Fibroblast of upper back skin (primary cell): ENCODE results near the gene CISD1.

ENCODE experiments used
- DNase-seq: peaks from one replicate; pipeline ENCODE4 v3.0.0-alpha.2; 2013

Gene CISD1

DNA sequence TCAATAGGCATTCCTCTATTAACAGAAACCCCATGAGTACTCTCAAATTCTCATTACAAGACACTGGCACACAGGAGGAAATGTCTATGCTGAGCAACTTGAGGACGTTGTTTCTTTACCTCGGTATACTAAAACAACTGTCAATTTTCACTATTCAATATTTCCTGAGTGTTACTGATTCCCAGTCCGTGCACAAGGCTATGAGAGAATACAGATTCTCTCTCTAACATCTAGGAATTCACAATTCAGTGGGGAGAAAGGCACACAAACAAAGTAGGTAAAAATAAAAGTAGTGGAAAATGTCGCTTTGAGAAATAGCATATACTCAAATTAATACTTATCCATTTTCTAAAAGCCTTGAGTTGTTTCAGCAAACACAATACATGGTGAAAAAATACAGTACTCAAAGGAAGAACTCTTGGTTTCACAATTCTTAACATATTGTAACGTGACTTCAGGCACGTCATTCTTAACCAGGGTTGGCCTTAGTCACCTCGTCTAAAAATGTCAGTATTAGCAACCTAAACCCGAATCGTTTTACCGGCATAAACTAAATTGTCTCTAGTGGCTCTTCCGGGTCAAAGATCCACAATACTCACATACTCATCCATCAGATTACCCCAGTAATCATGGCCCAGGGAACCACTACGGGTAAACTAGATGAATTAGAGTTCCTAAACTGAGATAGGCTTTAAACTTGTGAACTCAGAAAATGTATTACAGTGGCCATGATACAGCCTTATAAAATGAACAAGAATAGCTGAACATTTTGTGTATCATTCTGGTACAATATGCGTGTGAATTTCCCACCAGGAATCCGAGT is 2.7 kb upstream of the CISD1 start:
- peak; percentile 51 for DNase-seq

DNA sequence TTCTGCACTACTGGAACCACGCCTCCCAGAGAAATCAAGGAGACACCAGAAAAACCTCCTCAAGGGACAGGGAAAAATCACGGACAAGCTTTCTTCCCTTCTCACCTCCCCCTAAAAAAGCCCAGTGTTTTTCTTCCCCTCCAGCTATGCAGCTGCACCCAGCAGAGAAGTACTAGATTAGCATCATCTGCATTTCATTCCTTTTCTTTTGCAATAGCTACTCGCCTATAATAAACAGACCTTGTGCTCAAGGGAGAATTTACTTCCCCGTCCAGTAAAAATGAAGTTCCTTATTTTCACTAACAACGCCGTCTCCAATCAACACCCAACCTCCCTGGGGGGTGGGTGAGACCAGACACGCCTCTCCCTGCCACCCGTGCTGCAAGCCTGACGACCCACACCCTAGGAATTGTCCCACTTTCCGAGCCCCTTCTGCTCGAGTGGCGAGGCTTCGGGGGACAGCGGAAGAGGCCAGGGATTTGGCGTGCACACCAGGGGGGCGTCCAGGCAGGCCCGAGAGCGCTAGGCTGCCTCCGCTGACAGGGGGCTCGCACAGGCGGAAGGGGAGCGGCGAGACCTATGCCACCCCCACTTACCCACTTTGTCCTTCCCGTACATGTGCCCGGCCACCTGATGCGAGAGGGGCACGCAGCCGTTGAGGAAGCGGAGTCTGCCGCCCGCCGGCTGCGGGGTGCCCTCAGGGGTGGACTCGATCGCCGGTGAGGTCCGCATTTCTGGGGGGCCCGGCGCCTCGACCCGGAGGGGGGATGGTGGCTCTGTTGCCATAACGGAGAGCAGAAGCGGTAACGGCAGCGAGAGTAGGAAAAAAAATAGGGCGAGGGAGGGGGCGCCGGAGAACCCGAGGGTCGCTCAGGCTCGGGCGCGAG is 1.9 kb upstream of the CISD1 start:
- peak; percentile 38 for DNase-seq

DNA sequence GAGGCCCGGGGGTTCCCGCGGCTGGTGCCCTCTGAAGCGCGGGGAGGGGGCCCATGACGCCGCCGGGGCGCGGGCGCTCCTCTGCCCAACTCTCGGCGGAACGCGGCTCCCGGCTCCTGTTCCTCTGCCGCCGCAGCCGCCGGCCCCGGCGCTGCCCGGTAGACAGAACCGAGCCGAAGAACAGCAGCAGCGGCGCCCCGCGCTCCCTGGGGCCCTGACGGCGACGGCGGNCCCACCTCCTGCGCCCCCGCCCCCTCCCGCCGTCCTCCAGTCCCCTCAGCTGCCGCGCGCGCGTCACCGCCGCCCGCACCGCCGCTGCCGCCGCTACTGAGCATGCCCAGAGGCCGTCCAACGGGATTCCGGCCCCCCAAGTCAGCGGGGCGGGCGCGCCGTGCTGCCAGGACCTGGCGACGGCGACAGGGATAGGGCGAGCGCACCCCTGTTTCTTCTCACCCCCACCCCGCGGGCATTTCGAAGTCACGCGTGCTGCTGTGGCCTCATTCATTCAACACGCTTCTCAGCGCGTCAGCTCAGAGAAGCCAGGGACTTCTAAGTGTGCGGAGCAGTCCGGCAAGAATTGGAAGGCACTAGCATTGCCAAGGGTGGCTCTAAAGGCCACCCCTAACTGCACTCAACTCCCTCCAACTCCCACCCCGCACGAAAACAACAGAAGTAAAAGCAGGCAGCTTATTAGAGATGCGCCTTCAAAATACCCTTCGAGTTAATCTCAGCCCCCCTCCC is 1.1 kb upstream of the CISD1 start, which contains the start of gene IPMK:
Gene IPMK, minus strand, starts transcription at position 182 of the 741 bp plus-strand sequence. CDS start 283 bp downstream, outside the sequence.
- DNase-seq = peak; percentile 86

DNA sequence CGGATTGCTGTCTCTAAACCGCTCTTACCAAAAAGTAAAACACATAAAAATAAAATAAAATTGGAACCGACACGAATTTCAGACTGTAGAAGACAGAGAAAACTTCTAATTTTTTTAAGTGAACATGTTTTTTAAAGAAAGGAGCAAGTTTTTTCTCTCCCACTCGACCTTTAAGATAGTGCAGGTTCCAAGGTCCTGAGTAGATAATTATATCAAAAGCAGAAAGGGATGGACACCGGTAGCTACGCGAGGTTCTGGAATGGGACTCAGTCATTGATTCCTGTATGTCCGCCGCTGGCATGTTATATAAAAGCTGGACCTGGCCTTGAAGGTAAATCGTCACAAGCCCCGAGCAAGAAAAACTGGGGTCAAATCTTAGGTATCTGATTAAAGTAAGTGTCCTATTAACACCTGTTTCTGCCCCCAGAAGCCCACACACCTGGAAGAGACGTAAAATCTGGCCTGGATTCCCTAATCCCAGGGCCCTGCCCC is 462 bp upstream of the CISD1 start:
- no peak for DNase-seq

DNA sequence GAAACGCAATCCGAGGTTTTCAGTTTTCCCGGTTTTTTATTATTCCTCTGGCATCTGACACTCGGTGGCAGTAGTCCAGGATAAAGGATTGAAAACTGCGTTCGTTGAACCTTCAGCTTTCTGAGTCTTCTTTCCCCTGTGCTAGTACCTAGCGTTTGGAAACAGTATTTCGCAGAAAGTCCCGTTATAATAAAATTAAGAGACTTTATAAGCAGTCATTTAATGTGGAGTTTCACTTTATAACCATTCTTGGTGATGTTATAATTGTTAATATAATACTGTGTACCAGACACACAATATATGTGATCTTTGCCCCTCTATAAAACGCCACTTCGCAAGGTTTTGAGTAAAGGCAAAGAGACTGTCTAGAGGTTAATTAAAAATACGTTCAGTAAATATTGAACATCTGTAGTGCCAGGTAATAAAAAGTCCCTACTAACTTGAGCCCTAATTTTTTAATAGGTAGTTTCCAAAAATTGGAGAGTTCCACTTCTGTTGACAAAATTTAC is 874 bp downstream of the CISD1 start:
- no peak for DNase-seq

DNA sequence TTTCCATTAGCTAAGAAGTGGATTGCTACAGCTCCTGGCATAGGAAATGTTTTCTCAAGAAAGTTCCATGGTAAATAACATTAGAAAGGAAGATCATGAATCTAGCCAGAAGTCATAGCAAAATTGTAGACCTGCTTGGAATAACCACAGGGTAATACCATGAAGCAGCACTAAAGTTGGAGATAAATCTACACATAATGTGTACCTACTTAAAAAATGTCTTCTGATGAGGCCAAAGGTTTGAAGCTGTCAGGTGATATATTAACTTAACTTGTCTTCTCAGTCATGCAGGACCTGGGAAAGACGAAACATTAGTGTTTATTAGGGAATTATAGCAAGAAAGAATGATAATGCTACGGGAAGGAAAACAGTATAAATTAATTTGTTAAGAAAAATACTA is 6.3 kb downstream of the CISD1 start:
- no peak for DNase-seq

DNA sequence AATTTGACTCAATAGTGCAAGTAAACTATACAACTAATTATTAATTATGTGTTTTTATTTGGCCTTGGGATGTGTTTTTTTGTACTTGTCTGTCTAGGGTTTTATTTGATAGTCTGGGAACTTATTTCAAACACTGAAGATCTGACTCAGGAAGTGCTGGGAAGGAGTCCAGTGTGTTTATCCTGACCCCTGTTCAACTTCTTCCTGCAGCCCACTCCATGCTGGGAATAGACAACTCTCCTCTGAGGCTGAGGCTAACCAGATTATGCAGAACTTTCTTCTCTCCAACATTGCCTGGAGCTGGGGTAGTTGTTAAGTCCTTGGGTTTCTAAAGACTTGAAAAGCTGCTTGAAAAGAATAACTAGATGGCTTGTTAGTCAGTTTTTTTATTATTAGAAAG is 6.9 kb downstream of the CISD1 start:
- DNase-seq = peak; percentile 34

DNA sequence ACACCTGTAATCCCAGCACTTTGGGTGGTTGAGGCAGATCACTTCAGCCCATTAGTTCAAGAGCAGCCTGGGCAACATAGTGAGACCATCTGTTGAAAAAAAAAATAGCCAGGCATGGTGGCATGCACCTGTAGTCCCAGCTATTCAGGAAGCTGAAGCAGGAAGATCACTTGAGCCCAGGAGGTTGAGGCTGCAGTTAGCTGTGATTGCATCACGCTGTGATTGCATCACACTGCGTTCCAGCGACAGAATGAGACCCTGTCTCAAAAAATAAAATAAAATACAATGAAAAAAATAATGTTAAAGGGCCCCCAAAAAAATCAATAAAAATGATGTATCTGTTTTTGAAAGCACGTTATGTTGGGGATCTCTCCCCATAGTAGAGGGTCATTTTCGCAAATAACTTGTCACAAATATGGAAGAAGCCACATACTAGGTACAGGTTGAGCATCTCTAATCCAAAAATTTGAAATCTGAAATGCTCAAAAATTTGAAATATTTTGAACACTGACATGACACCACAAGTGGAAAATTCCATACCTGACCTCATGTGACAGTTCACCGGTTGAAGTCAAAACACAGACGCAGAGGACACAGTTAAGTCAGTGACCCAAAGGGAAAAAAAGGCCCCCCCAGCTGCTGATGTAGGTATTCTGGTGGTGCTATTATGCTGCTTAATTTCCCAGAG is 9.5 kb downstream of the CISD1 start:
- no peak for DNase-seq

DNA sequence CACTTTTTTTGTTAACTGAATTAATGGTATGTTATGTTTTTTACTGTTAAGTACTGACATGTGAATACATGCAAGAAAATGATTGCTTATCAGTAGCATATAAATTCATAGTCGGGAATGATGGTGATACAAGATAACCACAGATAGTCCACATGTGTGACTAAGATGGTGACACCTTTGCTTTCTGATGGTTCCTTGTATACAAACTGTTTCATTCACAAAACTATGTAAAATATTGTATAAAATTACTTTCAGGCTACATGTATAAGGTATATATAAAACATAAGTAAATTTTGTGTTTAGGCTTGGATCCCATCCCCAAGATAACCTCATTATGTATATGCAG is 10.0 kb downstream of the CISD1 start:
- no peak for DNase-seq

DNA sequence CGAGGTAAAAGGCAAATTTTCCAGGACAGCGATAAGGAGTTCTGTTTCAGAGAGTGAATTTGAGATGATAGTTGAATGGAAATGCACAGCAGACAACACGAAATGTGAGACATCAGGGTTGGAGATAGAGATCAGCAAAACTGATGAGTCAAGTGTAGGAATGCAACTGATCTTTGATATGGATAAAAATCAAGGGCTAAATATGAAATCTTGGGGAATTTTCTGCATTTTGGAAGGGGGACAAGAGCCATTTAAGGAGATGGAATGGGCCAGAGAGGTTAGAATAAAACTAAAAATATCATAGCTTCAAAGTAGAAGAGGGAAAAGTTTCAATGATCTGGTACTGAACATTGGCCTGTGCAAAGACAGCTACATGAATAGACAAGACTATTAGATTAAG is 11.5 kb downstream of the CISD1 start:
- peak; percentile 53 for DNase-seq

DNA sequence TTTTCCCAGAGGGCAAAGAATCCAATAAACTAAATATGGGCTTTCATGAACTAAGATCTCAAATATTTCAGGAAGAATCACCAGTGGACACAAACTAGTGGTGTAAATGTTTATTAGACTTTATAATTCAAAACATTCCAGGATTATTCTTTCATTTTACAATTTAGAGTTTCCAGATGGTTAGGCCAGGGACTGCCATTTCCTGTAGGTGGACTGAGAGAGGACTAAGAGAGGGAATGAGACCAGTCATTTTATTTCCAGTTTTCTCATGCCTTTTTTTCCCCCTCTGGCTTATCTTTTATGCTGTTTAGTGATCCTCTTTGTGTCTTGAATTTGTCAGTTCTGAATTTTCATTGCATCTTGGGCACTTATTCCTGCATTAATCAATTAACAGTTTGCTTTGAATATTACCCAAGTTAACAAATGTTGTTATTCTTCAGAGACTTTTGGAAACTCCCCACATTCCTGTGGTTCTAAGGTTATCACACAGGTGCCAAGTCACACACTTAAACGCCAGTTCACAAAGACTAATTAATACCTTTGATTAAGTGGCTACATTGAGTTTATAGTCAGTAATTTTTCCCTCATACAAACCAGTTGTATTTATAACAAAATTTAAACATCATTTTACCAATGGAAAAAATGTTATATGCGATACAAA is 12.3 kb downstream of the CISD1 start:
- DNase-seq = no peak

DNA sequence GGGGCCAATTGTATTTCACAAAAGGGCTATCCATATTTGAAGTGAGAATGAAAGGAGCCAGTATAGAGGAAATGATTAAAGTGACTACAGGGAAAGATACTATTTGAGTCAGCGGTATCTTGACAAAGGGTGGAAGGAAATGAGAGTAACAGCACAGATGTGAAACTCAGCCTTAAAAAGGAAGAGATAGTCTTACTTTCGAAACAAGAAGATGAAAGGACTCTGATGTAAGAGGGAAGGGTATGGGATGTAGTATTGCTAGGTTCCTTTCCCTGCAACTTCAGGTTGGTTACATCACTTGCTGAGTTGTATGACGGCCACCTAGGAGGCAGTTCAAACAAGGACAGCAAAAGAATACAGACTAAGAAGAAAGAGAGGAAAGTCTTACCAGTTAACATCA is 13.7 kb downstream of the CISD1 start:
- DNase-seq = no peak

DNA sequence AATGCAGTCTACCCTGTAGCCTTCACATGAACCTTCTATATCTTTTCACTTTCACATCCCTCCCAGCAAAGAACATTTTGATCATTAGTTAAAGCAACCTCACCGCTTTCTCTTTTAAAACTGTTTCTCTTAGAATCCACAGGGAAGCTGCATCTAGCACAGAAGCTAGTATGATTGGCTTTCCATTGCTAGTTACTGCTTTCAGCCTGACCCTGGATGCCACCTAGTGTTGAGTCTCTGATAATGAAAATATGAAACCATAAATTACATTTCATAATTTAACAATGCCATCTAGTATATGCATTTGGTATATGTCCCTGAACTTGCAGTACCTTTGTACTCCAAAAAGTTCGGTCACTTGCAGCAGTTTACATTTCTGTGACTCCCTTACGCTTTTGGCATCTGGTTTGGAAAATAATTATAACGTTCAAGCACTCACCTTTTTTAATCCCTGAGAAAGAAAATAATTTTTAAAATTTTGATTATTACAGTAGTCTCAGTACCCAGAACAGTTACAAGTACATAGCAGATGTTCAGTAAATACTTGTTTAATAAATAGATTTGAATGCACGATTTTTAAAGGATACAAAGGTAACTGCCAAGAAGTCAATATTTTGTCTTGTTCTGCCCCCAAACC is 22.7 kb downstream of the CISD1 start:
- peak; percentile 62 for DNase-seq

DNA sequence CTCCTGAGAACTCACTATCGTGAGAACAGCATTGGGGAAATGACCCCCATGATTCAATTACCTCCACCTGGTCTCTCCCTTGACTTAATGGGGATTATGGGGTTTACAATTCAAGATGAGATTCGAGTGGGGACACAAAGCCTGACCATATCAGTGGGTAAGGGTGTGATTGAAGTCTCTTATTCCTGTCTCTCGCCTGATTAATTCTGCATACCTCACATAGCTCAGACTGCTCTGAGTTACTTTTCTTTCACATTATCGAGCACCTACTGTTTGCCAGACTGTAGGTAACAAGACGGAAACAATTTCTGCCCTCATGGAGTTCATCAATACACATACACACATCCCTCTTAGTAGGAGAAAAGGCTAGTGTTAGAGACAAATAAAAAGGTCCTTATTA is 25.0 kb downstream of the CISD1 start:
- DNase-seq = no peak

DNA sequence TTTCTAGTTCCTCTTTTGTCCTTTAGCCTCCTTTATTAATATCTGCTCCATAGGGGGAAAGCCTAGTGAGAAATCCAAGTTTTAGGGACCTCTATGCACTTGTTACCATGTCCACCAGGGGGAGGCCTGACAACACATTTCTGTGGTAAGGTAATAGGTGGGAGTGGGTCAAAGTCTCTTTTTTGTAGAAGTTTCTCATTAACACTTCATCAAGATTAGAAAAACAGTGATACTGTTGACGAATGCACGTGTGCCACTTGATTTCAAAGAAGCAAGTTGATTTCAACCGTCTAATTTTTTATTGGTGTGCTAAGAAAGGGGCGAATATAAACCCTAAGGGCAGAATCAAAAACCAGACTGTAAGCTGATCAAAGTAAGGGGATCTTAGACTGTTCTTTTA is 30.6 kb downstream of the CISD1 start:
- DNase-seq = peak; percentile 54

DNA sequence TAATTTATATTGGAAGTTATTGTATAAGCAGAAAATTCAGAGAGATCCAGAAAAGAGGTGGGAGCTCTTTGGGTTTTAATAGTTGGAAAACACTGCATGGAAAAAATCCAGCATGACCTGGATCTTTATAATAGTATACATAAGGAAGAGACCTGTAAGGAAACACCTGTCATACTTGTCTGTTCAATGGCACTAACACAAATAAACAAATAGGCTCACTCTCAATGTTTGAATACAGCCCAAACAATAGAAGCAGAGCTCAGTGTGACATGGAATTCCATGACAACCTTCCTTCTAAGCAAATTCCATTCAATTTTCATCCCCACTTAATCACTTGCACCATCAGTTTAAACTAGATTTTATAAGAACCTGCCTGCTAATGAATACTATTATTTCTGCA is 31.7 kb downstream of the CISD1 start:
- no peak for DNase-seq

DNA sequence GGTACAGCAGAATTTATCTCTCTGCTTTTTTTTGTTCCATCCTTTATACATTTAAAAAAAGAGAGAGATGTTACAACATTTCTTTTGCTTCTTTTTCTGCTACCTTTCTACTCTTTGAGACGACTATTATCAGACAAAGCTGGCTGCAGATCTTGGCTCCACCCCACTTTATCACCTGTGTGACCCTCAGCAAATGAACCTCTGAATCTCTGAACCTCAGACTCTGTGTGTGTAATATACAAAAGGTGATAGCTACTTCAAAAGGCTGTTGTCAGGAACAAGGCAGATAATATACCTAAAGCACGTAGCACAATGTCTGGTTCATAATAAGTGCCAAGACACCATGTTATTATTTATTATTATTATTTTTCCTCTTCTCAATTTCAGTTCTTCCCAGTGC is 33.3 kb downstream of the CISD1 start:
- no peak for DNase-seq

DNA sequence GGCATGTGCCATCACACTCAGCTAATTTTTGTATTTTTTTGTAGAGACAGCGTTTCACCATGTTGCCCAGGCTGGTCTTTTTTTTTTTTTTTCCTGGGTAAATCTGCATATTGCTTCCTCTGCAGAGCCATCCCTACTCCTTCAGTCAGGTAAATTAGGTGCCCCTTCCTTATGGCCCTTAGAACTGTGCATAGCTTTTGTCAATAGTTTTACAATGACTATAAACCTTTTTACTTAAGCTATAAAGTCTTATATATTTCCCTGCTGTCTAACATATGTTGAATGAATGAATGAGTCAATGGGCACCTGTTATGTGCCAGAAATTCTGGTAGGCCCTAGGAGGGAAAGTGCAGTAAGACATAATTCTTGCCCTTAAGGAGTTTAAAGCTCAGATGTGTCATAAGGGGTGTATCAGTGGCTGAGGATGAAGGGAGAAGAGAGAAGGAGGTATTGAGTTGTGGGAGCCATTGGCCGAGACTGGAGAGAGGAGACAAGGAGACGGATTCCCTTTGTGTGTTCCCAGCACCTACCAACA is 35.2 kb downstream of the CISD1 start:
- DNase-seq = no peak

DNA sequence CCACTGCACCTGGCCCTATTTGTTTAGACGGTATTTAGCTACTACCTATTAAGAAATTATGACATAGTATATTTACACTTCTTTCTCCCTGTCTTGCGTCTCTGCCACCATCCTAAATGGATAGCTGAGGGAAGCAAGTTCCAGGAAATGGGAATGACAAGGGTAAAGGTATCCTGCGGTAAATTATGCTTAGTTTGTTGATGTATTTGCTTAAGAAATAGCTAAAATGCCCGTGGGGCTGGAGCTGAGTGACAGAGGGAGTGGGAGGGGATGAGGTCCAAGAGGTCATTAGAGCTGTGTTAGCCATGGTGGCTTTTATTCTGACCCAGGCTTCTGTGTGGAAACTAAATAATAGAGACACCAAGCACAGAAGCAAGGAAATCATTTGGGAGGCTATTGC is 36.9 kb downstream of the CISD1 start:
- no peak for DNase-seq

DNA sequence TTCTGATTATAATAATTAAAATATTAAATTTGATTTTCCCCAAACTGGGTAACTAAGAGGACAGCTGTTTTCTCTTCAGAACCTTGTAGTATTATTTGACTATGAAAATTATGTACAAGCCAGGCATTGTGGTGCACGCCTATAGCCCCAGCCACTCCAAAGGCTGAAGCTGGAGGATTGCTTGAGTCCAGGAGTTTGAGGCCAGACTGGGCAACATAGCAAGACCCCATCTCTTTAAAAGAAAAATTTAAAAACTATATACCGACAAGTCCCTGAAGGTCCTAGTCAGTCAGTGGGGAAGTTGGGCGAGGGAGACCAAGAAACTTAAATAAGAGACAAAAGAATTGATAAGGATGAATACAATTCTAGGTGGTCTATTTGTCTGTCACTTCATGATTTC is 38.7 kb downstream of the CISD1 start:
- no peak for DNase-seq

DNA sequence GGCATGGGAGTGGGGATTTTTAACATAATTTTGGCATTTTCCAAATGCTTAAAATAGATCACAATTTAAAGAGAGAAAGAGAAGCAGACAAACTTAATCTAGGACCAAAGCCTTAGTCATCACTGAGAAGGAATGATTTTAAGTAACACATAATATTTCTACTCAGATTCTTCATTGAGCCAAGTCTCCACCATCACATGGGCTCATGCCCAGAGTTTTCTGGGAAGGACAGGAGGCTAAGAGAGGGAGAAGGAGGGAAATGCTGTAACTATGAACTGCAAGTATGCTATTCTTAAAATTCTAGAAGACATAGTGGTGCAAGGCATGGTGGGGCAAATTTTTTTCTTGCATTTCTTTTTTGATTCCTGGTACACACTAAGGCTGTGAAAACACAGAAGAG is 42.1 kb downstream of the CISD1 start:
- DNase-seq = peak; percentile 14
